HUES6 (cell line): ENCODE measurements around the gene EPRS1.
A peak's percentile ranks its signal among the peaks of the same experiment; 100 is the strongest.

Experiments used
- H3K27ac ChIP-seq: 2 replicates; pipeline ENCODE4 v1.7.0; 2013; ENCODE audit warnings: low read depth, mild to moderate bottlenecking, low read length, inconsistent platforms
- H3K27me3 ChIP-seq: 2 replicates; pipeline ENCODE4 v1.6.1; 2013; ENCODE audit warnings: low read length; ENCODE audit not compliant: control insufficient read depth, insufficient read depth
- H3K36me3 ChIP-seq: 2 replicates; pipeline ENCODE4 v1.6.1; 2013; ENCODE audit warnings: low read length; ENCODE audit not compliant: control insufficient read depth, insufficient read depth
- H3K4me1 ChIP-seq: 2 replicates; pipeline ENCODE4 v1.6.1; 2013; ENCODE audit warnings: low read length; ENCODE audit not compliant: control insufficient read depth, insufficient read depth
- H3K4me3 ChIP-seq: 2 replicates; pipeline ENCODE4 v1.5.1; 2013; ENCODE audit warnings: low read depth, low read length
- H3K9ac ChIP-seq: one replicate; pipeline ENCODE4 v1.6.1; 2013; ENCODE audit warnings: mild to moderate bottlenecking, low read length
- H3K9me3 ChIP-seq: 2 replicates; pipeline ENCODE4 v1.6.1; 2013; ENCODE audit warnings: low read depth, low read length; ENCODE audit not compliant: control insufficient read depth, insufficient read depth

EPRS1 gene

GRCh38 chr1:220032911-220033310, 13.4 kb downstream of the EPRS1 start:
- H3K9me3 ChIP-seq = no peaks in the 10 kb centered on the region
- H3K4me1 ChIP-seq = no peaks in the 10 kb centered on the region
- H3K9ac ChIP-seq = no peak overlapping the region
- no peak overlapping the region for H3K27ac ChIP-seq
- H3K27me3 ChIP-seq = no peaks in the 10 kb centered on the region
- peaks cover 66% of the 10 kb centered on the region for H3K36me3 ChIP-seq
- no peak overlapping the region for H3K4me3 ChIP-seq

GRCh38 chr1:220031287-220031686, 15.0 kb downstream of the EPRS1 start:
- H3K4me1 ChIP-seq = no peaks in the 10 kb centered on the region
- no peaks in the 10 kb centered on the region for H3K27me3 ChIP-seq
- H3K27ac ChIP-seq = no peak overlapping the region
- peaks cover 65% of the 10 kb centered on the region for H3K36me3 ChIP-seq
- no peak overlapping the region for H3K9ac ChIP-seq
- no peaks in the 10 kb centered on the region for H3K9me3 ChIP-seq
- H3K4me3 ChIP-seq = no peak overlapping the region

GRCh38 chr1:220028346-220028895, 17.9 kb downstream of the EPRS1 start:
- H3K4me3 ChIP-seq = no peak overlapping the region
- H3K9me3 ChIP-seq = no peaks in the 10 kb centered on the region
- H3K36me3 ChIP-seq = peaks cover 75% of the 10 kb centered on the region
- H3K4me1 ChIP-seq = no peaks in the 10 kb centered on the region
- no peak overlapping the region for H3K27ac ChIP-seq
- no peaks in the 10 kb centered on the region for H3K27me3 ChIP-seq
- no peak overlapping the region for H3K9ac ChIP-seq

GRCh38 chr1:220019071-220019470, 27.2 kb downstream of the EPRS1 start:
- Histone ChIP-seq H3K36me3 (peaks cover 86% of the 10 kb centered on the region), H3K27ac (no peak overlapping the region), H3K27me3 (no peaks in the 10 kb centered on the region), H3K4me1 (no peaks in the 10 kb centered on the region), H3K9me3 (no peaks in the 10 kb centered on the region), H3K9ac (no peak overlapping the region), H3K4me3 (no peak overlapping the region)

GRCh38 chr1:220013497-220013896, 32.8 kb downstream of the EPRS1 start:
- Histone ChIP-seq H3K27ac (no peak overlapping the region), H3K9me3 (no peaks in the 10 kb centered on the region), H3K36me3 (peaks cover 81% of the 10 kb centered on the region), H3K9ac (no peak overlapping the region), H3K4me1 (no peaks in the 10 kb centered on the region), H3K27me3 (no peaks in the 10 kb centered on the region), H3K4me3 (no peak overlapping the region)

GRCh38 chr1:220012259-220012658, 34.0 kb downstream of the EPRS1 start:
- peak overlapping the region; percentile 57; the same call in 1 of the 2 replicates for H3K27ac ChIP-seq
- no peaks in the 10 kb centered on the region for H3K4me1 ChIP-seq
- H3K27me3 ChIP-seq = no peaks in the 10 kb centered on the region
- H3K4me3 ChIP-seq = no peak overlapping the region
- no peak overlapping the region for H3K9ac ChIP-seq
- H3K36me3 ChIP-seq = peaks cover 73% of the 10 kb centered on the region
- H3K9me3 ChIP-seq = no peaks in the 10 kb centered on the region

- Histone ChIP-seq H3K9ac (no peak overlapping the region), H3K9me3 (no peaks in the 10 kb centered on the region)
These were observed 34.7 kb downstream of the EPRS1 start for GRCh38 chr1:220011620-220012019.

GRCh38 chr1:220007438-220007837, 38.9 kb downstream of the EPRS1 start:
- H3K27me3 ChIP-seq = no peaks in the 10 kb centered on the region
- no peaks in the 10 kb centered on the region for H3K9me3 ChIP-seq
- no peaks in the 10 kb centered on the region for H3K4me1 ChIP-seq
- no peak overlapping the region for H3K9ac ChIP-seq
- H3K27ac ChIP-seq = no peak overlapping the region
- H3K4me3 ChIP-seq = no peak overlapping the region
- H3K36me3 ChIP-seq = peaks cover 79% of the 10 kb centered on the region

More at GRCh38 chr1:220011620-220012019, 34.7 kb downstream of the EPRS1 start:
- peaks cover 73% of the 10 kb centered on the region for H3K36me3 ChIP-seq
- H3K27ac ChIP-seq = no peak overlapping the region
- H3K4me3 ChIP-seq = no peak overlapping the region
- no peaks in the 10 kb centered on the region for H3K4me1 ChIP-seq
- H3K27me3 ChIP-seq = no peaks in the 10 kb centered on the region

- H3K27me3 ChIP-seq = no peaks in the 10 kb centered on the region
- H3K4me3 ChIP-seq = no peak overlapping the region
- no peaks in the 10 kb centered on the region for H3K9me3 ChIP-seq
- no peaks in the 10 kb centered on the region for H3K4me1 ChIP-seq
- no peak overlapping the region for H3K9ac ChIP-seq
- H3K36me3 ChIP-seq = peaks cover 75% of the 10 kb centered on the region
- H3K27ac ChIP-seq = no peak overlapping the region
These were observed 40.8 kb downstream of the EPRS1 start for GRCh38 chr1:220005489-220005888.

- no peak overlapping the region for H3K27ac ChIP-seq
- H3K4me3 ChIP-seq = no peak overlapping the region
- H3K27me3 ChIP-seq = no peaks in the 10 kb centered on the region
- H3K36me3 ChIP-seq = peaks cover 72% of the 10 kb centered on the region
- no peaks in the 10 kb centered on the region for H3K4me1 ChIP-seq
- H3K9me3 ChIP-seq = no peaks in the 10 kb centered on the region
- H3K9ac ChIP-seq = no peak overlapping the region
These were observed 42.5 kb downstream of the EPRS1 start for GRCh38 chr1:220003610-220004299.

- H3K4me3 ChIP-seq = no peak overlapping the region
- no peaks in the 10 kb centered on the region for H3K27me3 ChIP-seq
- H3K9me3 ChIP-seq = no peaks in the 10 kb centered on the region
- no peak overlapping the region for H3K27ac ChIP-seq
- H3K9ac ChIP-seq = no peak overlapping the region
- H3K4me1 ChIP-seq = no peaks in the 10 kb centered on the region
- peaks cover 74% of the 10 kb centered on the region for H3K36me3 ChIP-seq
These were observed 43.3 kb downstream of the EPRS1 start for GRCh38 chr1:220003015-220003414.
